Subcutaneous abdominal adipose tissue (tissue), 5 donors: ENCODE data around the gene ACSL1.
"Not testable (repeated sequence)": the region's sequence is repeated elsewhere in the genome, so short reads cannot be mapped to it uniquely, and the experiment has no call there.

ENCODE experiments used
- H3K27ac ChIP-seq: one replicate; pipeline ENCODE4 v1.7.0; 2013; ENCODE audit warnings: low read depth, mild to moderate bottlenecking, inconsistent platforms, low read length, moderate library complexity
- H3K27me3 ChIP-seq, 5 donors: one replicate each; pipeline ENCODE4 v1.7.0; 2013; ENCODE audit warnings: low read length in 5 of 5, inconsistent platforms in 1 of 5; ENCODE audit not compliant: control insufficient read depth in 5 of 5, insufficient read depth in 4 of 5
- H3K36me3 ChIP-seq, 5 donors: one replicate each; pipeline ENCODE4 v1.7.0; 2013; ENCODE audit warnings: low read length in 5 of 5; ENCODE audit not compliant: control insufficient read depth in 5 of 5, insufficient read depth in 5 of 5
- H3K4me1 ChIP-seq, 5 donors: one replicate each; pipeline ENCODE4 v1.7.0; 2013; ENCODE audit warnings: low read length in 5 of 5, mild to moderate bottlenecking in 3 of 5, moderate library complexity in 1 of 5; ENCODE audit not compliant: control insufficient read depth in 5 of 5, insufficient read depth in 5 of 5
- H3K4me3 ChIP-seq, 5 donors: one replicate each; pipeline ENCODE4 v1.7.0; 2013; ENCODE audit warnings: low read length in 5 of 5, low read depth in 1 of 5
- H3K9ac ChIP-seq, 5 donors: one replicate each; pipeline ENCODE4 v1.7.0; 2013; ENCODE audit warnings: low read length in 5 of 5, mild to moderate bottlenecking in 4 of 5, moderate library complexity in 3 of 5
- H3K9me3 ChIP-seq, 5 donors: one replicate each; pipeline ENCODE4 v1.7.0; 2013; ENCODE audit warnings: low read length in 5 of 5; ENCODE audit not compliant: control insufficient read depth in 5 of 5
- donor health status: healthy.
- donor health status: healthy.
- donor health status: healthy.
- donor health status: healthy.
- donor health status: healthy.

Gene ACSL1

GRCh38 chr4:184784628-184785257 is 41.0 kb downstream of the ACSL1 start:
- Histone ChIP-seq H3K9ac (no peak overlapping the region), H3K9me3 (no peaks in the 10 kb centered on the region), H3K27me3 (no peaks in the 10 kb centered on the region), H3K4me1 (peaks cover 0 to 17% (median 6%) of the 10 kb centered on the region in 5 donors), H3K27ac (no peak overlapping the region), H3K36me3 (peaks cover 18 to 83% (median 65%) of the 10 kb centered on the region in 5 donors), H3K4me3 (no peak overlapping the region)

GRCh38 chr4:184782731-184783373 is 42.9 kb downstream of the ACSL1 start:
- H3K27ac ChIP-seq: peak overlapping the region; percentile 23
- peak overlapping the region in 1 of 5 donors; percentile 26 for H3K9ac ChIP-seq
- H3K9me3 ChIP-seq: no peaks in the 10 kb centered on the region
- H3K4me1 ChIP-seq: peaks cover 0 to 19% (median 6%) of the 10 kb centered on the region in 5 donors
- H3K36me3 ChIP-seq: peaks cover 20 to 80% (median 60%) of the 10 kb centered on the region in 5 donors
- no peak overlapping the region for H3K4me3 ChIP-seq
- no peaks in the 10 kb centered on the region for H3K27me3 ChIP-seq

GRCh38 chr4:184779160-184779559 is 46.6 kb downstream of the ACSL1 start:
- H3K4me1 ChIP-seq: peaks cover 0 to 33% (median 17%) of the 10 kb centered on the region in 5 donors
- not testable (repeated sequence) for H3K9me3 ChIP-seq, H3K4me3 ChIP-seq, H3K9ac ChIP-seq, H3K27me3 ChIP-seq
- peak overlapping the region; percentile 62 for H3K27ac ChIP-seq
- H3K36me3 ChIP-seq: peaks cover 29 to 74% (median 51%) of the 10 kb centered on the region in 5 donors

GRCh38 chr4:184778325-184778724 is 47.4 kb downstream of the ACSL1 start:
- Histone ChIP-seq H3K36me3 (peaks cover 28 to 74% (median 53%) of the 10 kb centered on the region in 5 donors), H3K4me1 (peaks cover 0 to 33% (median 16%) of the 10 kb centered on the region in 5 donors), H3K4me3 (no peak overlapping the region), H3K27ac (peak overlapping the region; percentile 79), H3K9ac (no peak overlapping the region), H3K9me3 (no peaks in the 10 kb centered on the region), H3K27me3 (no peaks in the 10 kb centered on the region)

GRCh38 chr4:184776821-184777220 is 48.9 kb downstream of the ACSL1 start:
- peaks cover 0 to 22% (median 11%) of the 10 kb centered on the region in 5 donors for H3K4me1 ChIP-seq

GRCh38 chr4:184775854-184776555 is 49.8 kb downstream of the ACSL1 start:
- no peaks in the 10 kb centered on the region for H3K27me3 ChIP-seq
- H3K9me3 ChIP-seq: no peaks in the 10 kb centered on the region
- H3K36me3 ChIP-seq: peaks cover 45 to 77% (median 61%) of the 10 kb centered on the region in 5 donors
- H3K9ac ChIP-seq: peak overlapping the region in 1 of 5 donors; percentile 49
- H3K4me1 ChIP-seq: peaks cover 0 to 22% (median 10%) of the 10 kb centered on the region in 5 donors
- H3K27ac ChIP-seq: peak overlapping the region; percentile 26
- H3K4me3 ChIP-seq: no peak overlapping the region

More at GRCh38 chr4:184776821-184777220, 48.9 kb downstream of the ACSL1 start:
- H3K9me3 ChIP-seq: no peaks in the 10 kb centered on the region
- peak overlapping the region in 1 of 5 donors; percentile 49 for H3K9ac ChIP-seq
- peaks cover 40 to 74% (median 56%) of the 10 kb centered on the region in 5 donors for H3K36me3 ChIP-seq
- H3K4me3 ChIP-seq: no peak overlapping the region
- H3K27ac ChIP-seq: peak overlapping the region; percentile 26
- H3K27me3 ChIP-seq: no peaks in the 10 kb centered on the region

GRCh38 chr4:184774152-184774551 is 51.6 kb downstream of the ACSL1 start:
- H3K36me3 ChIP-seq: peaks cover 48 to 76% (median 61%) of the 10 kb centered on the region in 5 donors
- H3K9me3 ChIP-seq: no peaks in the 10 kb centered on the region
- no peak overlapping the region for H3K4me3 ChIP-seq
- H3K9ac ChIP-seq: no peak overlapping the region
- H3K27ac ChIP-seq: peak overlapping the region; percentile 52
- no peaks in the 10 kb centered on the region for H3K27me3 ChIP-seq
- peaks cover 0 to 22% (median 10%) of the 10 kb centered on the region in 5 donors for H3K4me1 ChIP-seq

GRCh38 chr4:184771416-184771815 is 54.4 kb downstream of the ACSL1 start:
- Histone ChIP-seq H3K9me3 (no peaks in the 10 kb centered on the region), H3K4me3 (no peak overlapping the region), H3K36me3 (peaks cover 60 to 83% (median 78%) of the 10 kb centered on the region in 5 donors), H3K9ac (no peak overlapping the region), H3K27ac (no peak overlapping the region), H3K27me3 (no peaks in the 10 kb centered on the region), H3K4me1 (peaks cover 0 to 9% (median 6%) of the 10 kb centered on the region in 5 donors)

- no peaks in the 10 kb centered on the region for H3K9me3 ChIP-seq
- no peak overlapping the region for H3K4me3 ChIP-seq
- H3K27me3 ChIP-seq: no peaks in the 10 kb centered on the region
- no peak overlapping the region for H3K27ac ChIP-seq
- H3K36me3 ChIP-seq: peaks cover 62 to 97% (median 87%) of the 10 kb centered on the region in 5 donors
- H3K9ac ChIP-seq: no peak overlapping the region
- H3K4me1 ChIP-seq: peaks cover 0 to 8% (median 0%) of the 10 kb centered on the region in 5 donors
These were observed 56.5 kb downstream of the ACSL1 start for GRCh38 chr4:184769141-184769765.
